ENCODE data around the gene CEBPG. TPM values are rescaled to one million over a fixed set of nuclear protein-coding genes. Genes with fewer than 3 reads are reported as not detected.

CEBPG gene
- total and polyA plus RNA-seq, 2 donors (not counting 1 experiment from before 2014, with no cell fraction given), result 12.5 to 24.2 TPM

GRCh38 chr19:33355535-33355934, 18.0 kb upstream of the CEBPG start:
- peaks cover 0 to 3% (median 0%) of the 10 kb centered on the region in 4 experiments for H3K27me3 ChIP-seq (replicated peaks in 1 of 4; ENCODE audit: control extremely low read depth in 1 of 4, control insufficient read depth in 3 of 4, insufficient read depth in 4 of 4, low read length in 3 of 4)
- Mint-ChIP-seq H3K27ac (no peak overlapping the region), H3K4me1 (no peaks in the 10 kb centered on the region), H3K9me3 (ENCODE audit: insufficient read depth) (peaks cover 7% of the 10 kb centered on the region), H3K27me3 (peaks cover 26% of the 10 kb centered on the region), H3K4me3 (no peak overlapping the region)
- POLR2A ChIA-PET, result no interaction called here
- H3K9ac ChIP-seq (ENCODE audit: low read length), result no peak overlapping the region
- no peak overlapping the region for H2AFZ ChIP-seq (ENCODE audit: insufficient read depth, low read depth, low read length, poor library complexity, severe bottlenecking)
- no peak for TF ChIP-seq EZH2 (IDR thresholded peaks at IDR 0.05; ENCODE audit: borderline replicate concordance, insufficient read depth, low read depth, low read length, poor library complexity, severe bottlenecking)
- TF ChIP-seq, protein P1, sequence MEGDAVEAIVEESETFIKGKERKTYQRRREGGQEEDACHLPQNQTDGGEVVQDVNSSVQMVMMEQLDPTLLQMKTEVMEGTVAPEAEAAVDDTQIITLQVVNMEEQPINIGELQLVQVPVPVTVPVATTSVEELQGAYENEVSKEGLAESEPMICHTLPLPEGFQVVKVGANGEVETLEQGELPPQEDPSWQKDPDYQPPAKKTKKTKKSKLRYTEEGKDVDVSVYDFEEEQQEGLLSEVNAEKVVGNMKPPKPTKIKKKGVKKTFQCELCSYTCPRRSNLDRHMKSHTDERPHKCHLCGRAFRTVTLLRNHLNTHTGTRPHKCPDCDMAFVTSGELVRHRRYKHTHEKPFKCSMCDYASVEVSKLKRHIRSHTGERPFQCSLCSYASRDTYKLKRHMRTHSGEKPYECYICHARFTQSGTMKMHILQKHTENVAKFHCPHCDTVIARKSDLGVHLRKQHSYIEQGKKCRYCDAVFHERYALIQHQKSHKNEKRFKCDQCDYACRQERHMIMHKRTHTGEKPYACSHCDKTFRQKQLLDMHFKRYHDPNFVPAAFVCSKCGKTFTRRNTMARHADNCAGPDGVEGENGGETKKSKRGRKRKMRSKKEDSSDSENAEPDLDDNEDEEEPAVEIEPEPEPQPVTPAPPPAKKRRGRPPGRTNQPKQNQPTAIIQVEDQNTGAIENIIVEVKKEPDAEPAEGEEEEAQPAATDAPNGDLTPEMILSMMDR (IDR thresholded peaks at IDR 0.05), result no peak
- CTCF ChIA-PET, result interaction anchor here (0.6 kb wide), 1 partner anchor 9 kb away, joined by 3 read pairs; no protein-coding TSS in a partner anchor
- intact Hi-C loops (cut with micrococcal nuclease), result no loop called here
- H3K9me3 ChIP-seq (ENCODE audit: control extremely low read depth in 1 of 3, control insufficient read depth in 2 of 3, insufficient read depth in 1 of 3, low read length in 2 of 3), result peaks cover 3 to 10% (median 4%) of the 10 kb centered on the region in 3 donors
- ATAC-seq (ENCODE audit: low read depth) (no peak), DNase-seq (no peak)
- WGBS (ENCODE audit: insufficient coverage), result no CpG with 5 or more reads among the region's 2 CpGs
- H4K20me1 ChIP-seq (ENCODE audit: control insufficient read depth, insufficient read depth, low read length, poor library complexity, severe bottlenecking), result no peaks in the 10 kb centered on the region
- no peaks in the 10 kb centered on the region for H3K79me2 ChIP-seq (ENCODE audit: control insufficient read depth, insufficient read depth, low read length)
- H3K4me3 ChIP-seq (ENCODE audit: control extremely low read depth in 1 of 5, extremely low read depth in 1 of 5, insufficient read depth in 1 of 5, low read depth in 2 of 5, low read length in 4 of 5), result no peak overlapping the region
- H3K4me2 ChIP-seq (replicated peaks; ENCODE audit: low read depth, low read length, poor library complexity, severe bottlenecking), result no peak overlapping the region
- no peaks in the 10 kb centered on the region for H3K4me1 ChIP-seq (ENCODE audit: control insufficient read depth in 2 of 2, insufficient read depth in 2 of 2, low read length in 2 of 2)
- no peaks in the 10 kb centered on the region for H3K36me3 ChIP-seq (replicated peaks in 1 of 2; ENCODE audit: control extremely low read depth in 1 of 2, control insufficient read depth in 1 of 2, extremely low read depth in 1 of 2, insufficient read depth in 2 of 2, low read length in 1 of 2)
- H3K27ac ChIP-seq (ENCODE audit: low read length in 2 of 2), result no peak overlapping the region

DNA sequence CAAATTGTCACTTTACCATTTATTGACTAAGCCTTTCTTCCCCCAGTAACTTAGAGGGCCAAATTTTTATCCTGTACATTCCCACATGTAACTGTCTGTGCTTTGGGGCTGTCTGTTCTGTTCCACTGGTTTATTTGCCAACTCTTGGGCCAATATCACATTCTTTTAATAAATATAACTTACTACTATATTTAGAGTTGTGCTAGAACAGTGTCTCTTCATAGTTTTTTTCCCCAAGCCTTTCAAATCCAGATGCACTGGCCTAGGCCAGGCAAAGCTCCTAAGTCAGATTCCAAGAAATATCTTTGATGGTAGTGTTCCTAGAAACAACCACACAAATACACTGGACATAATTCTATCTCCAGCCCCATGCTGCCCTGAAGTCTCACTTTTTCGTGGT, 16.0 kb upstream of the CEBPG start:
- H2AFZ ChIP-seq (ENCODE audit: insufficient read depth, low read depth, low read length, poor library complexity, severe bottlenecking), result no peak overlapping the region
- H3K27ac ChIP-seq (ENCODE audit: low read length in 2 of 2), result no peak overlapping the region
- intact Hi-C loops (cut with micrococcal nuclease), result no loop called here
- no peak overlapping the region for H3K4me3 ChIP-seq (ENCODE audit: control extremely low read depth in 1 of 5, extremely low read depth in 1 of 5, insufficient read depth in 1 of 5, low read depth in 2 of 5, low read length in 4 of 5)
- ATAC-seq (ENCODE audit: low read depth), result no peak
- H3K9ac ChIP-seq (ENCODE audit: low read length), result no peak overlapping the region
- DNase-seq, result no peak
- H3K9me3 ChIP-seq (ENCODE audit: control extremely low read depth in 1 of 3, control insufficient read depth in 2 of 3, insufficient read depth in 1 of 3, low read length in 2 of 3), result peaks cover 3 to 5% (median 4%) of the 10 kb centered on the region in 3 donors
- TF ChIP-seq, protein P1 (IDR thresholded peaks at IDR 0.05), result no peak
- TF ChIP-seq EZH2 (IDR thresholded peaks at IDR 0.05; ENCODE audit: borderline replicate concordance, insufficient read depth, low read depth, low read length, poor library complexity, severe bottlenecking), result no peak
- Mint-ChIP-seq H3K4me3 (no peak overlapping the region), H3K9me3 (ENCODE audit: insufficient read depth) (peaks cover 7% of the 10 kb centered on the region), H3K27me3 (peaks cover 31% of the 10 kb centered on the region), H3K4me1 (no peaks in the 10 kb centered on the region), H3K27ac (no peak overlapping the region)
- no peaks in the 10 kb centered on the region for H3K36me3 ChIP-seq (replicated peaks in 1 of 2; ENCODE audit: control extremely low read depth in 1 of 2, control insufficient read depth in 1 of 2, extremely low read depth in 1 of 2, insufficient read depth in 2 of 2, low read length in 1 of 2)
- no peaks in the 10 kb centered on the region for H4K20me1 ChIP-seq (ENCODE audit: control insufficient read depth, insufficient read depth, low read length, poor library complexity, severe bottlenecking)
- no peak overlapping the region for H3K4me2 ChIP-seq (replicated peaks; ENCODE audit: low read depth, low read length, poor library complexity, severe bottlenecking)
- 71% methylated on average over 1 of the region's 1 CpG for WGBS (ENCODE audit: insufficient coverage)
- H3K4me1 ChIP-seq (ENCODE audit: control insufficient read depth in 2 of 2, insufficient read depth in 2 of 2, low read length in 2 of 2), result no peaks in the 10 kb centered on the region
- POLR2A ChIA-PET, result no interaction called here
- H3K79me2 ChIP-seq (ENCODE audit: control insufficient read depth, insufficient read depth, low read length), result no peaks in the 10 kb centered on the region
- CTCF ChIA-PET, result interaction anchor here (0.6 kb wide), 1 partner anchor 17 kb away, joined by 4 read pairs; no protein-coding TSS in a partner anchor
- peaks cover 0 to 4% (median 0%) of the 10 kb centered on the region in 4 experiments for H3K27me3 ChIP-seq (replicated peaks in 1 of 4; ENCODE audit: control extremely low read depth in 1 of 4, control insufficient read depth in 3 of 4, insufficient read depth in 4 of 4, low read length in 3 of 4)

All from B cell (primary cell).